Tibial nerve (tissue), 4 donors: ENCODE measurements around the gene JPH2.
"Not testable (repeated sequence)": the region's sequence is repeated elsewhere in the genome, so short reads cannot be mapped to it uniquely, and the experiment has no call there.

Experiments used
- CTCF ChIP-seq, 5 experiments: fragments of 200-600 bp in 3 of 5; fragments of 450-650 bp in 2 of 5; sonication (generic) in 3 of 5; IDR thresholded peaks; one replicate each; pipeline ENCODE4 v1.5.1; 2016 to 2019; ENCODE audit warnings: antibody characterized with exemption in 5 of 5, mild to moderate bottlenecking in 3 of 5, moderate library complexity in 2 of 5
- EP300 ChIP-seq, 2 donors: sonication (generic); formaldehyde crosslinking; IDR thresholded peaks; one replicate each; pipeline ENCODE4 v1.6.1; 2017; ENCODE audit warnings: antibody characterized with exemption in 2 of 2, mild to moderate bottlenecking in 1 of 2

GRCh38 chr20:44190197-44190852 lies 3.3 kb upstream of the JPH2 start:
- TF ChIP-seq CTCF (IDR thresholded peaks at IDR 0.05) = peak; percentile 60 to 75 (median 71)
- TF ChIP-seq EP300 (IDR thresholded peaks at IDR 0.05) = not testable (repeated sequence)
